HEK293 (cell line): ENCODE data around the gene SIM2.

ENCODE experiments used
- CTCF ChIA-PET: fragments of 350-600 bp; formaldehyde crosslinking; extraction: SDS; loops from one replicate; lab custom pipeline; 2021; ENCODE audit warnings: antibody characterized with exemption; lab: Yijun Ruan, JAX
- POLR2A ChIA-PET: fragments of 300-600 bp; formaldehyde crosslinking; extraction: SDS; loops from one replicate; lab custom pipeline; 2020; ENCODE audit warnings: antibody characterized with exemption, inconsistent platforms; lab: Yijun Ruan, JAX
- H3K27ac ChIP-seq: fragments of 200-500 bp; sonication (Bioruptor generic); 2 replicates; pipeline ENCODE4 v1.5.1; 2014; ENCODE audit warnings: low read depth, low read length, control low read depth, inconsistent platforms; ENCODE audit errors: extremely low read depth
- H3K36me3 ChIP-seq, 2 experiments: fragments of 200-500 bp in 1 of 2; sonication (Bioruptor generic) in 1 of 2; 1 replicate in 1 of 2; 2 replicates in 1 of 2; pipeline ENCODE4 v1.5.1; 2014 to 2017; ENCODE audit warnings: inconsistent platforms in 2 of 2, low read length in 2 of 2; ENCODE audit not compliant: control insufficient read depth in 2 of 2, insufficient read depth in 1 of 2
- H3K4me1 ChIP-seq: fragments of 200-500 bp; sonication (Bioruptor generic); 2 replicates; pipeline ENCODE4 v1.5.1; 2014; ENCODE audit warnings: mild to moderate bottlenecking, low read length, inconsistent platforms; ENCODE audit not compliant: control insufficient read depth, insufficient read depth
- H3K4me3 ChIP-seq: 2 replicates; pipeline ENCODE4 v1.5.1; 2011; ENCODE audit warnings: low read depth, mild to moderate bottlenecking, control low read depth, low read length, moderate library complexity
- H3K9me3 ChIP-seq: fragments of 200-500 bp; sonication (Bioruptor generic); 2 replicates; pipeline ENCODE4 v1.5.1; 2014; ENCODE audit warnings: low read depth, low read length, inconsistent platforms; ENCODE audit not compliant: control insufficient read depth, insufficient read depth
- INSM2 ChIP-seq: fragments of 450-650 bp; formaldehyde crosslinking; IDR thresholded peaks from 2 replicates; pipeline ENCODE4 v1.5.1; 2016; ENCODE audit warnings: missing biosample characterization, missing genetic modification characterization
- PRDM1 ChIP-seq: fragments of 450-650 bp; formaldehyde crosslinking; IDR thresholded peaks from 2 replicates; pipeline ENCODE4; 2016; ENCODE audit warnings: missing biosample characterization, missing genetic modification characterization
- REST ChIP-seq: fragments of 450-650 bp; formaldehyde crosslinking; IDR thresholded peaks from 2 replicates; pipeline ENCODE4 v1.5.1; 2016; ENCODE audit warnings: missing biosample characterization, missing genetic modification characterization
- SETDB1 ChIP-seq: IDR thresholded peaks from one replicate; pipeline ENCODE4 v1.6.1; 2017; ENCODE audit warnings: mild to moderate bottlenecking, low read length, moderate library complexity, mixed read lengths; ENCODE audit not compliant: insufficient read length
- SP2 ChIP-seq: fragments of 450-650 bp; formaldehyde crosslinking; IDR thresholded peaks from 2 replicates; pipeline ENCODE4 v1.5.1; 2016; ENCODE audit warnings: missing biosample characterization, missing genetic modification characterization
- ZBTB10 ChIP-seq: fragments of 450-650 bp; formaldehyde crosslinking; IDR thresholded peaks from 2 replicates; pipeline ENCODE4 v1.5.1; 2016; ENCODE audit warnings: missing biosample characterization, missing genetic modification characterization
- ZBTB8A ChIP-seq: fragments of 450-650 bp; formaldehyde crosslinking; IDR thresholded peaks from 2 replicates; pipeline ENCODE4 v1.5.1; 2016; ENCODE audit warnings: missing biosample characterization, missing genetic modification characterization
- ZEB2 ChIP-seq: fragments of 450-650 bp; formaldehyde crosslinking; IDR thresholded peaks from 2 replicates; pipeline ENCODE4 v1.5.1; 2016; ENCODE audit warnings: missing biosample characterization, missing genetic modification characterization
- ZNF146 ChIP-seq: fragments of 450-650 bp; formaldehyde crosslinking; IDR thresholded peaks from 2 replicates; pipeline ENCODE4 v1.5.1; 2016; ENCODE audit warnings: missing biosample characterization, missing genetic modification characterization
- ZNF169 ChIP-seq: fragments of 450-650 bp; formaldehyde crosslinking; IDR thresholded peaks from 2 replicates; pipeline ENCODE4 v1.5.1; 2016; ENCODE audit warnings: missing biosample characterization, missing genetic modification characterization
- ZNF221 ChIP-seq: fragments of 450-650 bp; formaldehyde crosslinking; IDR thresholded peaks from 2 replicates; pipeline ENCODE4 v1.5.1; 2017; ENCODE audit warnings: missing biosample characterization, missing genetic modification characterization, borderline replicate concordance
- ZNF362 ChIP-seq: fragments of 450-650 bp; formaldehyde crosslinking; IDR thresholded peaks from 2 replicates; pipeline ENCODE4 v1.5.1; 2016; ENCODE audit warnings: missing biosample characterization, missing genetic modification characterization
- ZNF449 ChIP-seq: fragments of 450-650 bp; formaldehyde crosslinking; IDR thresholded peaks from 2 replicates; pipeline ENCODE4 v1.5.1; 2017; ENCODE audit warnings: missing biosample characterization, mild to moderate bottlenecking, missing genetic modification characterization, moderate library complexity
- ZNF514 ChIP-seq: fragments of 450-650 bp; formaldehyde crosslinking; IDR thresholded peaks from 2 replicates; pipeline ENCODE4 v1.5.1; 2016; ENCODE audit warnings: missing biosample characterization, missing genetic modification characterization
- ZNF560 ChIP-seq: fragments of 450-650 bp; formaldehyde crosslinking; IDR thresholded peaks from 2 replicates; pipeline ENCODE4 v1.5.1; 2017; ENCODE audit warnings: missing biosample characterization, missing genetic modification characterization, borderline replicate concordance
- ZNF785 ChIP-seq: fragments of 450-650 bp; formaldehyde crosslinking; IDR thresholded peaks from 2 replicates; pipeline ENCODE4 v1.5.1; 2016; ENCODE audit warnings: missing biosample characterization, missing genetic modification characterization

The SIM2 gene

GRCh38 chr21:36707763-36708285 lies 8.9 kb downstream of the SIM2 start:
- Histone ChIP-seq H3K36me3 (peaks cover 3 to 17% of the 10 kb centered on the region in 2 experiments; a peak in 2 of 3 replicates), H3K9me3 (no peaks in the 10 kb centered on the region), H3K4me3 (no peak overlapping the region)
- TF ChIP-seq ZBTB8A (tag by site-specific recombination) (no peak), ZNF362 (no peak), SP2 (no peak), INSM2 (tag by site-specific recombination) (no peak), ZNF560 (no peak), PRDM1 (tag by site-specific recombination) (no peak)
- TF ChIP-seq, all 188 proteins: peak for 0
- POLR2A ChIA-PET: no interaction called here
- H3K4me1 ChIP-seq: no peaks in the 10 kb centered on the region; the same call in 1 of the 2 replicates
- H3K27ac ChIP-seq: no peak overlapping the region
- CTCF ChIA-PET: interaction anchor here (0.7 kb wide), 1 partner anchor 13 kb away, joined by 3 read pairs; no protein-coding TSS in a partner anchor

GRCh38 chr21:36708286-36709029 lies 9.5 kb downstream of the SIM2 start:
- no peaks in the 10 kb centered on the region for H3K9me3 ChIP-seq
- H3K27ac ChIP-seq: no peak overlapping the region
- H3K4me1 ChIP-seq: no peaks in the 10 kb centered on the region; the same call in 1 of the 2 replicates
- H3K36me3 ChIP-seq: peaks cover 3 to 19% of the 10 kb centered on the region in 2 experiments
- no peak overlapping the region for H3K4me3 ChIP-seq
- CTCF ChIA-PET: interaction anchor here (0.5 to 0.8 kb wide), 2 partner anchors 207 to 567 kb away, joined by 3 read pairs; no protein-coding TSS in a partner anchor
- no peak for TF ChIP-seq ZNF514 (tag by site-specific recombination)
- TF ChIP-seq ZNF169 (tag by site-specific recombination): no peak
- TF ChIP-seq ZEB2 (tag by site-specific recombination): no peak
- no peak for TF ChIP-seq ZNF146 (tag by site-specific recombination)
- POLR2A ChIA-PET: no interaction called here

GRCh38 chr21:36709030-36709867 lies 10.3 kb downstream of the SIM2 start:
- ChIA-PET POLR2A (no interaction called here), CTCF (interaction anchor here (0.7 to 0.8 kb wide), 2 partner anchors 79 to 208 kb away, joined by 3 to 4 read pairs; no protein-coding TSS in a partner anchor)
- no peaks in the 10 kb centered on the region; the same call in 1 of the 2 replicates for H3K4me1 ChIP-seq
- no peaks in the 10 kb centered on the region for H3K9me3 ChIP-seq
- H3K4me3 ChIP-seq: no peak overlapping the region
- H3K36me3 ChIP-seq: peaks cover 3 to 19% of the 10 kb centered on the region in 2 experiments
- no peak overlapping the region for H3K27ac ChIP-seq
- TF ChIP-seq ZBTB10 (tag by site-specific recombination): no peak
- TF ChIP-seq SP2: no peak
- TF ChIP-seq ZNF221: no peak
- TF ChIP-seq ZNF449: no peak
- no peak for TF ChIP-seq ZNF785 (tag by site-specific recombination)
- TF ChIP-seq SETDB1: no peak
- no peak for TF ChIP-seq REST (tag by site-specific recombination)
